ENCODE measurements around the gene DYNC1H1.

DNA sequence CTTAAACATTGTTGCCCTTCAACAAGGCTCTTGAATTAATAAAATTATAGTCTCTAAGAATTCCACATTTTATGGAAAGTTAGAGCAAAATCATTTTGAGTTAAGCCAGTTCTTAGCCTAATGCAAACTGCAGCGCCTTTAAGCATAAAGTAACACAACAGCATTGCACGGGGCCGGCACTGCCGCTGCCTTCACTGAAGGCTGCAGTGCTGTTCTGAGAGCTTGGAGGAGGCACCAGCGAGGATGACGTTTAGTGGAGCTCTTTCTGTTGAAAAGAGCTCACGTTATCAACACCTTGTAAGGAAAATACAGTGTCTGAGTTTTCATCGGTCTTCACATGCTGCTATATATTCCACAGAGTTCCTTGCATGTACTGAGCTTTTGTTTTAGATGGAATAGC is 38.3 kb upstream of the DYNC1H1 start:
- no peak for TF ChIP-seq POLR2AphosphoS5 (IDR thresholded peaks at IDR 0.05; ENCODE audit: borderline replicate concordance, low read depth, low read length)
- no peak for TF ChIP-seq EZH2 (IDR thresholded peaks at IDR 0.05)
- TF ChIP-seq FOXP2 (optimal IDR thresholded peaks at IDR 0.05; ENCODE audit: control extremely low read depth, extremely low read length, insufficient read depth), result no peak

Data from SK-N-MC (cell line).